GM19043 (cell line): Measurements from ENCODE around the gene ETS1.
A peak's percentile ranks its signal among the peaks of the same experiment; 100 is the strongest.

Experiments used
- ATAC-seq: cut with Tn5 transposase; IDR thresholded peaks from one replicate; pipeline ENCODE4 v1.9.1; 2021; ENCODE audit warnings: low read depth; ENCODE audit not compliant: unreplicated experiment

ETS1 gene

GRCh38 chr11:128419012-128419767 is 168.2 kb downstream of the ETS1 start:
- ATAC-seq, result no peak

- no peak for ATAC-seq
These were observed 169.6 kb downstream of the ETS1 start for GRCh38 chr11:128417607-128418324.

GRCh38 chr11:128416976-128417375 is 170.4 kb downstream of the ETS1 start:
- no peak for ATAC-seq

- no peak for ATAC-seq
These were observed 171.8 kb downstream of the ETS1 start for GRCh38 chr11:128415539-128415938.

- ATAC-seq, result peak; percentile 84
These were observed 174.2 kb downstream of the ETS1 start for GRCh38 chr11:128412847-128413791.

GRCh38 chr11:128411812-128412211 is 175.5 kb downstream of the ETS1 start:
- no peak for ATAC-seq

GRCh38 chr11:128411150-128411549 is 176.2 kb downstream of the ETS1 start:
- ATAC-seq, result no peak

- ATAC-seq, result no peak
These were observed 177.9 kb downstream of the ETS1 start for GRCh38 chr11:128409476-128409875.
